GM12801 (cell line): Measurements from ENCODE around the gene PKD1L1.

ENCODE experiments used
- TF ChIP-seq, protein P1 (sequence below): IDR thresholded peaks from one replicate; pipeline ENCODE4 v1.5.1; 2011; ENCODE audit warnings: control low read depth; ENCODE audit not compliant: insufficient read length; ENCODE audit errors: extremely low read depth

Gene PKD1L1, protein sequence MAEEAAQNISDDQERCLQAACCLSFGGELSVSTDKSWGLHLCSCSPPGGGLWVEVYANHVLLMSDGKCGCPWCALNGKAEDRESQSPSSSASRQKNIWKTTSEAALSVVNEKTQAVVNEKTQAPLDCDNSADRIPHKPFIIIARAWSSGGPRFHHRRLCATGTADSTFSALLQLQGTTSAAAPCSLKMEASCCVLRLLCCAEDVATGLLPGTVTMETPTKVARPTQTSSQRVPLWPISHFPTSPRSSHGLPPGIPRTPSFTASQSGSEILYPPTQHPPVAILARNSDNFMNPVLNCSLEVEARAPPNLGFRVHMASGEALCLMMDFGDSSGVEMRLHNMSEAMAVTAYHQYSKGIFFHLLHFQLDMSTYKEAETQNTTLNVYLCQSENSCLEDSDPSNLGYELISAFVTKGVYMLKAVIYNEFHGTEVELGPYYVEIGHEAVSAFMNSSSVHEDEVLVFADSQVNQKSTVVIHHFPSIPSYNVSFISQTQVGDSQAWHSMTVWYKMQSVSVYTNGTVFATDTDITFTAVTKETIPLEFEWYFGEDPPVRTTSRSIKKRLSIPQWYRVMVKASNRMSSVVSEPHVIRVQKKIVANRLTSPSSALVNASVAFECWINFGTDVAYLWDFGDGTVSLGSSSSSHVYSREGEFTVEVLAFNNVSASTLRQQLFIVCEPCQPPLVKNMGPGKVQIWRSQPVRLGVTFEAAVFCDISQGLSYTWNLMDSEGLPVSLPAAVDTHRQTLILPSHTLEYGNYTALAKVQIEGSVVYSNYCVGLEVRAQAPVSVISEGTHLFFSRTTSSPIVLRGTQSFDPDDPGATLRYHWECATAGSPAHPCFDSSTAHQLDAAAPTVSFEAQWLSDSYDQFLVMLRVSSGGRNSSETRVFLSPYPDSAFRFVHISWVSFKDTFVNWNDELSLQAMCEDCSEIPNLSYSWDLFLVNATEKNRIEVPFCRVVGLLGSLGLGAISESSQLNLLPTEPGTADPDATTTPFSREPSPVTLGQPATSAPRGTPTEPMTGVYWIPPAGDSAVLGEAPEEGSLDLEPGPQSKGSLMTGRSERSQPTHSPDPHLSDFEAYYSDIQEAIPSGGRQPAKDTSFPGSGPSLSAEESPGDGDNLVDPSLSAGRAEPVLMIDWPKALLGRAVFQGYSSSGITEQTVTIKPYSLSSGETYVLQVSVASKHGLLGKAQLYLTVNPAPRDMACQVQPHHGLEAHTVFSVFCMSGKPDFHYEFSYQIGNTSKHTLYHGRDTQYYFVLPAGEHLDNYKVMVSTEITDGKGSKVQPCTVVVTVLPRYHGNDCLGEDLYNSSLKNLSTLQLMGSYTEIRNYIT (N-terminal part only)

DNA sequence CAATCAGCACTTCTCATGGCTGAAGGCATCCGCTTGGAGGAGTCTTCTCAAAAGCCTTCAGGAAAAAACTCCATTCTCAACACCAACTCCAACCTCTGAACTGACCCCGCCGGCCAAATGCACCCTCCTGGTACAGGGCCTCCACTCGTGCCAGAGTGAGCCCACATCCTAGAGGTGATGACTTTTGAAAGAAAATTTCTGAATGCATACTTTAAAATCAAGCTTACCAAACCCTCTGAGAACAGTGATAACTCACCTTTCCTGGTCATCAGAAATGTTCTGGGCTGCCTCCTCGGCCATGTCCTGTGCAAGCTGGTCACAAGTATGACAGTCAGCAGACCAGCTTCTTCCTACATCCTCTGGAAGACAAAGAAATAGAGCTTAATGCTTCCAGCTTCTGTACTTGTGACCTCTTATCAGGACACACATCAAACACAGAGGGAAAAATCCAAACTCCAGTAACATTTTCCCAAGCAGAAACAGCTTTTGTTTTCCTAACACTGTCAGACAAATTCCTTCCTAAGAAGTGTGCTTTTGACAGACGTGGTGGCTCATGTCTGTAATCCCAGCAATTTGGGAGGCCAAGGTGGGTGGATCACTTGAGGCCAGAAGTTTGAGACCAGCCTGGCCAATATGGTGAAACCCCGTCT lies at the start of gene PKD1L1:
PKD1L1 (minus strand) TSS at position 326 of the 650 bp plus-strand sequence; CDS start at position 300, 26 bp downstream.
- TF ChIP-seq, protein P1, sequence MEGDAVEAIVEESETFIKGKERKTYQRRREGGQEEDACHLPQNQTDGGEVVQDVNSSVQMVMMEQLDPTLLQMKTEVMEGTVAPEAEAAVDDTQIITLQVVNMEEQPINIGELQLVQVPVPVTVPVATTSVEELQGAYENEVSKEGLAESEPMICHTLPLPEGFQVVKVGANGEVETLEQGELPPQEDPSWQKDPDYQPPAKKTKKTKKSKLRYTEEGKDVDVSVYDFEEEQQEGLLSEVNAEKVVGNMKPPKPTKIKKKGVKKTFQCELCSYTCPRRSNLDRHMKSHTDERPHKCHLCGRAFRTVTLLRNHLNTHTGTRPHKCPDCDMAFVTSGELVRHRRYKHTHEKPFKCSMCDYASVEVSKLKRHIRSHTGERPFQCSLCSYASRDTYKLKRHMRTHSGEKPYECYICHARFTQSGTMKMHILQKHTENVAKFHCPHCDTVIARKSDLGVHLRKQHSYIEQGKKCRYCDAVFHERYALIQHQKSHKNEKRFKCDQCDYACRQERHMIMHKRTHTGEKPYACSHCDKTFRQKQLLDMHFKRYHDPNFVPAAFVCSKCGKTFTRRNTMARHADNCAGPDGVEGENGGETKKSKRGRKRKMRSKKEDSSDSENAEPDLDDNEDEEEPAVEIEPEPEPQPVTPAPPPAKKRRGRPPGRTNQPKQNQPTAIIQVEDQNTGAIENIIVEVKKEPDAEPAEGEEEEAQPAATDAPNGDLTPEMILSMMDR, result no peak

DNA sequence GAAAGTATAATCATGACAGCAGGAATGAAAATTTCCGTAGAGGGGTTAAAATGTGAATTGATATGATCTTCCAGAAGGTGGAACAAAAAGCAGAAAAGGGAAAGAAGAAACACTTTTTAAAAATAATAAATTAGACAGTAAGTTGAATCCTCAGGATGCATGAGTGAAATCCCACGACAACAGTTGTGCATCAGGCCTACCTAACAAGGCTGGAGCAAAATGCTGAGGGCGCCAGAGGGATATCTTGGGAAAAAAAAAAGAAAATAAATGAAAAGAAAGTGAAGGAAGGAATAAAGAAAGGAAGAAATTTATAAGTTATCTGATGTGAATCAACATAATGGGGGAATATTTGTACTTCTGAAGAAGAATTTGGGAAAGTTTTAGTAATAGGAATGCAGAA lies 44.2 kb upstream of the PKD1L1 start:
- TF ChIP-seq, protein P1, result no peak

- TF ChIP-seq, protein P1, result no peak
These were observed 43.6 kb upstream of the PKD1L1 start for GRCh38 chr7:47991741-47992311.

DNA sequence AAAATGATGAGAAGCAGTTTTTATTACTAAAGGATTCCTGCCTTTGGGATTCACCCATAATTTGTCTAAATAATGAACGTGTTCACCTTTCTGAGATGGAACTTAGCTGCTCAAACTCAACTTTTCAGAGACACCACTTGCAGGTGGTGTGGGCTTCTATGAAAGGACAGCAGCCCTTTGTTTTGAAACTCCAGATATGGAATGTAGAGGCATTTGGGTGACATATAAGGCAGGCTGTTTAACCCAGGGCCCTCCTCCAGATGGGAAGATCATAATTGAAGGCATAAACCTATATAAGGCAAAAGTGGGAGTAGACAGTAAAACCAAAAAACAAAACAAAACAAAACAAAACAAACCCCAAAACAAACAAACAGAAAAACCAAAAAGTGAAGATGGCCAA lies 43.0 kb upstream of the PKD1L1 start:
- TF ChIP-seq, protein P1, result no peak

DNA sequence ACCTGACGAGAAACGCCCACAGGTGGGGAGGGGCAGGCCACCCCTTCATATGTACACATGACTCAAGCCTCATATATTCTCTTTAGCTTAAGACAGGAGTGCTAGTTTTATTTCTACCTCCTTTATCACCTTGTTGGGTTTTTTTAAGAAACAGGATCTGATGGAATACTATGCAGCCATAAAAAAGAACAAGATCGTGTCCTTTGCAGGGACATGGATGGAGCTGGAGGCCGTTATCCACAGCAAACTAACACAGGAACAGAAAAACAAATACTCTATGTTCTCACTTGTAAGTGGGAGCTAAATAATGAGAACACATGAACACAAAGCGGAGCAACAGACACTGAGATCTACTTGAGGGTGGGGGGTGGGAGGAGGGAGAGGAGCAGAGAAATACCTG lies 42.3 kb upstream of the PKD1L1 start:
- TF ChIP-seq, protein P1, result no peak

- TF ChIP-seq, protein P1, result no peak
These were observed 40.5 kb upstream of the PKD1L1 start for GRCh38 chr7:47988496-47989386.
